ENCODE data around the gene FRRS1.

FRRS1 gene

GRCh38 chr1:99782920-99783319, 16.5 kb upstream of the FRRS1 start:
- H3K9me3 Mint-ChIP-seq, result no peaks in the 10 kb centered on the region
- no peak overlapping the region for H3K4me3 Mint-ChIP-seq
- peaks cover 24% of the 10 kb centered on the region for H3K4me1 Mint-ChIP-seq (ENCODE audit: low read depth)
- peaks cover 56% of the 10 kb centered on the region for H3K27me3 Mint-ChIP-seq (ENCODE audit: low read depth)
- DNase-seq (ENCODE audit: low spot score), result no peak
- no peaks in the 10 kb centered on the region for H3K36me3 Mint-ChIP-seq (ENCODE audit: low read depth)
- H3K27ac Mint-ChIP-seq, result no peak overlapping the region

GRCh38 chr1:99782397-99782796, 16.0 kb upstream of the FRRS1 start:
- H3K9me3 Mint-ChIP-seq, result no peaks in the 10 kb centered on the region
- peaks cover 55% of the 10 kb centered on the region for H3K27me3 Mint-ChIP-seq (ENCODE audit: low read depth)
- peaks cover 24% of the 10 kb centered on the region for H3K4me1 Mint-ChIP-seq (ENCODE audit: low read depth)
- H3K4me3 Mint-ChIP-seq, result no peak overlapping the region
- H3K27ac Mint-ChIP-seq, result no peak overlapping the region
- no peaks in the 10 kb centered on the region for H3K36me3 Mint-ChIP-seq (ENCODE audit: low read depth)
- no peak for DNase-seq (ENCODE audit: low spot score)

GRCh38 chr1:99781798-99782197, 15.4 kb upstream of the FRRS1 start:
- Mint-ChIP-seq H3K27me3 (ENCODE audit: low read depth) (peaks cover 55% of the 10 kb centered on the region), H3K36me3 (ENCODE audit: low read depth) (no peaks in the 10 kb centered on the region), H3K4me3 (no peak overlapping the region), H3K27ac (no peak overlapping the region), H3K4me1 (ENCODE audit: low read depth) (peaks cover 20% of the 10 kb centered on the region), H3K9me3 (no peaks in the 10 kb centered on the region)
- DNase-seq (ENCODE audit: low spot score), result no peak

GRCh38 chr1:99777752-99778151, 11.3 kb upstream of the FRRS1 start:
- no peak for DNase-seq (ENCODE audit: low spot score)
- no peaks in the 10 kb centered on the region for H3K4me1 Mint-ChIP-seq (ENCODE audit: low read depth)
- no peak overlapping the region for H3K27ac Mint-ChIP-seq
- no peak overlapping the region for H3K4me3 Mint-ChIP-seq
- no peaks in the 10 kb centered on the region for H3K9me3 Mint-ChIP-seq
- peaks cover 53% of the 10 kb centered on the region for H3K27me3 Mint-ChIP-seq (ENCODE audit: low read depth)
- H3K36me3 Mint-ChIP-seq (ENCODE audit: low read depth), result no peaks in the 10 kb centered on the region

- H3K27me3 Mint-ChIP-seq (ENCODE audit: low read depth), result peaks cover 45% of the 10 kb centered on the region
- H3K36me3 Mint-ChIP-seq (ENCODE audit: low read depth), result no peaks in the 10 kb centered on the region
- no peak overlapping the region for H3K4me3 Mint-ChIP-seq
- H3K9me3 Mint-ChIP-seq, result no peaks in the 10 kb centered on the region
- no peak for DNase-seq (ENCODE audit: low spot score)
- H3K27ac Mint-ChIP-seq, result no peak overlapping the region
- no peaks in the 10 kb centered on the region for H3K4me1 Mint-ChIP-seq (ENCODE audit: low read depth)
Observed at GRCh38 chr1:99776120-99776519, 9.7 kb upstream of the FRRS1 start.

- H3K27me3 Mint-ChIP-seq (ENCODE audit: low read depth), result peaks cover 48% of the 10 kb centered on the region
- H3K4me3 Mint-ChIP-seq, result no peak overlapping the region
- no peak overlapping the region for H3K27ac Mint-ChIP-seq
- no peaks in the 10 kb centered on the region for H3K9me3 Mint-ChIP-seq
- no peak for DNase-seq (ENCODE audit: low spot score)
- no peaks in the 10 kb centered on the region for H3K4me1 Mint-ChIP-seq (ENCODE audit: low read depth)
- no peaks in the 10 kb centered on the region for H3K36me3 Mint-ChIP-seq (ENCODE audit: low read depth)
Observed at GRCh38 chr1:99772809-99773208, 6.4 kb upstream of the FRRS1 start.

- DNase-seq (ENCODE audit: low spot score), result no peak
- no peak overlapping the region for H3K4me3 Mint-ChIP-seq
- no peaks in the 10 kb centered on the region for H3K9me3 Mint-ChIP-seq
- peaks cover 3% of the 10 kb centered on the region for H3K4me1 Mint-ChIP-seq (ENCODE audit: low read depth)
- H3K36me3 Mint-ChIP-seq (ENCODE audit: low read depth), result no peaks in the 10 kb centered on the region
- no peak overlapping the region for H3K27ac Mint-ChIP-seq
- peaks cover 50% of the 10 kb centered on the region for H3K27me3 Mint-ChIP-seq (ENCODE audit: low read depth)
Observed at GRCh38 chr1:99771513-99771918, 5.1 kb upstream of the FRRS1 start.

GRCh38 chr1:99768524-99769245, 2.2 kb upstream of the FRRS1 start:
- Mint-ChIP-seq H3K4me1 (ENCODE audit: low read depth) (peaks cover 14% of the 10 kb centered on the region), H3K27ac (no peak overlapping the region), H3K9me3 (no peaks in the 10 kb centered on the region), H3K27me3 (ENCODE audit: low read depth) (peaks cover 46% of the 10 kb centered on the region), H3K36me3 (ENCODE audit: low read depth) (peaks cover 1% of the 10 kb centered on the region), H3K4me3 (no peak overlapping the region)
- DNase-seq (ENCODE audit: low spot score), result no peak

GRCh38 chr1:99768104-99768503, 1.7 kb upstream of the FRRS1 start:
- Mint-ChIP-seq H3K4me1 (ENCODE audit: low read depth) (peaks cover 14% of the 10 kb centered on the region), H3K4me3 (no peak overlapping the region), H3K27me3 (ENCODE audit: low read depth) (peaks cover 46% of the 10 kb centered on the region), H3K9me3 (no peaks in the 10 kb centered on the region), H3K36me3 (ENCODE audit: low read depth) (peaks cover 1% of the 10 kb centered on the region), H3K27ac (no peak overlapping the region)
- DNase-seq (ENCODE audit: low spot score), result no peak

GRCh38 chr1:99764909-99765308, 1.5 kb downstream of the FRRS1 start:
- peaks cover 1% of the 10 kb centered on the region for H3K36me3 Mint-ChIP-seq (ENCODE audit: low read depth)
- peaks cover 39% of the 10 kb centered on the region for H3K27me3 Mint-ChIP-seq (ENCODE audit: low read depth)
- no peak for DNase-seq (ENCODE audit: low spot score)
- peaks cover 14% of the 10 kb centered on the region for H3K4me1 Mint-ChIP-seq (ENCODE audit: low read depth)
- no peak overlapping the region for H3K27ac Mint-ChIP-seq
- H3K9me3 Mint-ChIP-seq, result no peaks in the 10 kb centered on the region
- H3K4me3 Mint-ChIP-seq, result peak overlapping the region; percentile 46

- H3K27ac Mint-ChIP-seq, result no peak overlapping the region
- H3K9me3 Mint-ChIP-seq, result no peaks in the 10 kb centered on the region
- peaks cover 34% of the 10 kb centered on the region for H3K27me3 Mint-ChIP-seq (ENCODE audit: low read depth)
- no peak overlapping the region for H3K4me3 Mint-ChIP-seq
- no peak for DNase-seq (ENCODE audit: low spot score)
- H3K4me1 Mint-ChIP-seq (ENCODE audit: low read depth), result peaks cover 14% of the 10 kb centered on the region
- peaks cover 1% of the 10 kb centered on the region for H3K36me3 Mint-ChIP-seq (ENCODE audit: low read depth)
Observed at GRCh38 chr1:99764439-99764838, 2.0 kb downstream of the FRRS1 start.

GRCh38 chr1:99763956-99764355, 2.5 kb downstream of the FRRS1 start:
- Mint-ChIP-seq H3K4me1 (ENCODE audit: low read depth) (peaks cover 18% of the 10 kb centered on the region), H3K9me3 (no peaks in the 10 kb centered on the region), H3K27ac (no peak overlapping the region), H3K27me3 (ENCODE audit: low read depth) (peaks cover 34% of the 10 kb centered on the region), H3K36me3 (ENCODE audit: low read depth) (peaks cover 1% of the 10 kb centered on the region), H3K4me3 (no peak overlapping the region)
- no peak for DNase-seq (ENCODE audit: low spot score)

GRCh38 chr1:99761774-99762173, 4.7 kb downstream of the FRRS1 start:
- no peak for DNase-seq (ENCODE audit: low spot score)
- Mint-ChIP-seq H3K4me3 (no peak overlapping the region), H3K27me3 (ENCODE audit: low read depth) (peaks cover 20% of the 10 kb centered on the region), H3K9me3 (no peaks in the 10 kb centered on the region), H3K36me3 (ENCODE audit: low read depth) (peaks cover 1% of the 10 kb centered on the region), H3K27ac (no peak overlapping the region), H3K4me1 (ENCODE audit: low read depth) (peaks cover 27% of the 10 kb centered on the region)

GRCh38 chr1:99759518-99760160, 6.8 kb downstream of the FRRS1 start:
- peaks cover 20% of the 10 kb centered on the region for H3K27me3 Mint-ChIP-seq (ENCODE audit: low read depth)

More at GRCh38 chr1:99759518-99760160, 6.8 kb downstream of the FRRS1 start:
- Mint-ChIP-seq H3K9me3 (no peaks in the 10 kb centered on the region), H3K27ac (no peak overlapping the region), H3K4me1 (ENCODE audit: low read depth) (peaks cover 17% of the 10 kb centered on the region), H3K4me3 (no peak overlapping the region), H3K36me3 (ENCODE audit: low read depth) (peaks cover 1% of the 10 kb centered on the region)
- no peak for DNase-seq (ENCODE audit: low spot score)

Measured in T-helper 2 cell treated with Interferon-gamma antibody and Interleukin-4, amounts not matched to agents 5 μg/mL and 100 μg/mL, for 36 hours (primary cell).